Measurements from ENCODE around the gene ZNF749.

DNA sequence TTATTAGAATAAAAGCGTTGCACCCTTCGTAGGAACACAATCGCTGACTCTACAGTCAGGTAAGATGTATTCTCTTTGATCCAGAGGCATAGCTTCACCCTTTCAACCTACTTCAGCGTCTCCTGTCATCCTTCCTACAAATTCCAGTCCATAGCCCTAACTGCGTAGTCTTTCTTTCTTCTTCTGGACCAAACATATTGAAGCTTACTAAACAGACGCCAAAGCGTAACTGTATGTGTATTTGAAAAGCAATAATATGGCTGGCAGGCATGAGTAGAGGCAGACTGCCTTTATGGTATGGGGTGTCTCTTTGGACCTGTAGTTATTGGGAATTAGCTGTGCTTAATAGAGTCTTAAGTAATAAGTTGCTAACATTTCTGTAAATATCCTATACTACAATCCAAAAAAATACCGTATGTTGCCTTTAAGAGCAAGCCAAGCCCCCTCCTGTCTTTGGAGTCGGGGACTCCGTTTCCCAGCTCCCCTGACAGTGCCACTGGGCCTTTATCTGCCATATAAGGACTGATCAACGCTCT, 45.9 kb upstream of the ZNF749 start:
- TF ChIP-seq CTCF (IDR thresholded peaks at IDR 0.05) (no peak), ZFX (IDR thresholded peaks at IDR 0.05; ENCODE audit: borderline replicate concordance) (no peak)
